ENCODE data around the gene TTC39C.

DNA sequence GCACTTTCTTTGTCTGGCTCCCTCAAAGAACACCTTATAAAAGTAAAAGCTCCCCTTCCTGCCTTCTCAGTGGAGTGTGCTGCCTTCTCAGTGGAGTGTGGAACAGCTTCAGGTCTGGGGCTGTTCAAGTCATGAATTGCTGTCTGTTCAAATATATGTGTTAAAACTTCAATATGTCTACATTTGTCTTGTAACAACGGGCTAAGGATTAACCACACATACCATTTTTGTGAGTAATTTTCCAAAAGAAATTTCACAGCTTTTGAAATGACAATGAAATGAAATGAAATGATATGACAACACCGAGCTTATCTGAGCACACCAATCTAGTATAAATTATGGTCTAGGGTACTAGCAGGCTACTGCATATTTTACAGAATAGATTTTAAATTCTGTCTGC is 167.3 kb downstream of the TTC39C start:
- TF ChIP-seq EZH2 (IDR thresholded peaks at IDR 0.05; ENCODE audit: insufficient read depth, low read length) = no peak
- TF ChIP-seq, protein P1, sequence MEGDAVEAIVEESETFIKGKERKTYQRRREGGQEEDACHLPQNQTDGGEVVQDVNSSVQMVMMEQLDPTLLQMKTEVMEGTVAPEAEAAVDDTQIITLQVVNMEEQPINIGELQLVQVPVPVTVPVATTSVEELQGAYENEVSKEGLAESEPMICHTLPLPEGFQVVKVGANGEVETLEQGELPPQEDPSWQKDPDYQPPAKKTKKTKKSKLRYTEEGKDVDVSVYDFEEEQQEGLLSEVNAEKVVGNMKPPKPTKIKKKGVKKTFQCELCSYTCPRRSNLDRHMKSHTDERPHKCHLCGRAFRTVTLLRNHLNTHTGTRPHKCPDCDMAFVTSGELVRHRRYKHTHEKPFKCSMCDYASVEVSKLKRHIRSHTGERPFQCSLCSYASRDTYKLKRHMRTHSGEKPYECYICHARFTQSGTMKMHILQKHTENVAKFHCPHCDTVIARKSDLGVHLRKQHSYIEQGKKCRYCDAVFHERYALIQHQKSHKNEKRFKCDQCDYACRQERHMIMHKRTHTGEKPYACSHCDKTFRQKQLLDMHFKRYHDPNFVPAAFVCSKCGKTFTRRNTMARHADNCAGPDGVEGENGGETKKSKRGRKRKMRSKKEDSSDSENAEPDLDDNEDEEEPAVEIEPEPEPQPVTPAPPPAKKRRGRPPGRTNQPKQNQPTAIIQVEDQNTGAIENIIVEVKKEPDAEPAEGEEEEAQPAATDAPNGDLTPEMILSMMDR (IDR thresholded peaks at IDR 0.05; ENCODE audit: insufficient read depth, low read depth, low read length) = no peak

All from astrocyte (in vitro differentiated cells and primary cell).